ENCODE data around the gene C14orf132. TPM values are rescaled to one million over a fixed set of nuclear protein-coding genes. Genes with fewer than 3 reads are reported as not detected.

C14orf132 gene
- total and polyA plus RNA-seq, 9 donors, result 3.9 to 20.3 (median 7.7) TPM

DNA sequence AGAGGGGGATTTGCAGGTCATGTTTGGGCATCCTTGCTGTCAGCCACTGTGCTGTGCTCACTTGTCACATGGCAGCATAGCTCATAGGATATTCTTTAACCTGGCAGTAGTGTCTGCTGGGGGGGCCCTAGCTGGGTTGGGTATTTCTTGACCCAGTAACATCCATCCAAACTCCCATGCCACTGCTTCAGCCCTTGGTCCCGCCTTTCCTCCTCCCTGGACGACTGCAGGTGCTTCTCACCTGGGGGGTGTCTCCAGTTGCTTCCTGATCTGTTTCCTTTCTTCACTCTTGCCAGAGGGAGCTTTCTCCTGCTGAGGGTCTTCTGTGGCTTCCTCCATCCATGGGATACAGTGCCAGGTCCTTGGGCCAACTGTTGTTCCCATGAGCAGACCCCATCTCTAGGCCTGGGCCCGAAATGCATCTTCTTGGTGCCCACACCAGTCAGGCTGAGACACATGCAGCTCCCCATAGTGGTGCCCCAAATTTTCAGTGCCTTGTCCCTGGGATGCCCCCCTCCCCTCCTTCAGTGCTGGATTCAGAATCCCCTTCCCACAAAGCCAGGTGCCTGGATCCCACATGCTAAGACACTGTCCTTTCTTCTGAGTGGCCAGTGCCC lies 20.5 kb downstream of the C14orf132 start:
- no peak for TF ChIP-seq POLR2A (IDR thresholded peaks at IDR 0.05)
- TF ChIP-seq EP300 (IDR thresholded peaks at IDR 0.05), result no peak
- TF ChIP-seq, protein P1, sequence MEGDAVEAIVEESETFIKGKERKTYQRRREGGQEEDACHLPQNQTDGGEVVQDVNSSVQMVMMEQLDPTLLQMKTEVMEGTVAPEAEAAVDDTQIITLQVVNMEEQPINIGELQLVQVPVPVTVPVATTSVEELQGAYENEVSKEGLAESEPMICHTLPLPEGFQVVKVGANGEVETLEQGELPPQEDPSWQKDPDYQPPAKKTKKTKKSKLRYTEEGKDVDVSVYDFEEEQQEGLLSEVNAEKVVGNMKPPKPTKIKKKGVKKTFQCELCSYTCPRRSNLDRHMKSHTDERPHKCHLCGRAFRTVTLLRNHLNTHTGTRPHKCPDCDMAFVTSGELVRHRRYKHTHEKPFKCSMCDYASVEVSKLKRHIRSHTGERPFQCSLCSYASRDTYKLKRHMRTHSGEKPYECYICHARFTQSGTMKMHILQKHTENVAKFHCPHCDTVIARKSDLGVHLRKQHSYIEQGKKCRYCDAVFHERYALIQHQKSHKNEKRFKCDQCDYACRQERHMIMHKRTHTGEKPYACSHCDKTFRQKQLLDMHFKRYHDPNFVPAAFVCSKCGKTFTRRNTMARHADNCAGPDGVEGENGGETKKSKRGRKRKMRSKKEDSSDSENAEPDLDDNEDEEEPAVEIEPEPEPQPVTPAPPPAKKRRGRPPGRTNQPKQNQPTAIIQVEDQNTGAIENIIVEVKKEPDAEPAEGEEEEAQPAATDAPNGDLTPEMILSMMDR (IDR thresholded peaks at IDR 0.05), result no peak
- no peak overlapping the region for H3K27ac ChIP-seq
- no peaks in the 10 kb centered on the region for H3K36me3 ChIP-seq
- H3K27me3 ChIP-seq, result no peaks in the 10 kb centered on the region
- no peaks in the 10 kb centered on the region for H3K4me1 ChIP-seq (ENCODE audit: insufficient read depth)
- no peaks in the 10 kb centered on the region for H3K9me3 ChIP-seq
- intact Hi-C loops (cut with DNase I), result no loop called here
- peak in 1 of 5 donors; percentile 5 for DNase-seq
- H3K4me3 ChIP-seq, result no peak overlapping the region
- 88 to 89% (median 88%) methylated on average over 3 of the region's 3 CpGs for WGBS, 3 donors

GRCh38 chr14:96060186-96060933 lies 21.2 kb downstream of the C14orf132 start:
- H3K9me3 ChIP-seq, result no peaks in the 10 kb centered on the region
- DNase-seq, result no peak
- no peaks in the 10 kb centered on the region for H3K27me3 ChIP-seq
- TF ChIP-seq POLR2A (IDR thresholded peaks at IDR 0.05) (no peak), EP300 (IDR thresholded peaks at IDR 0.05) (no peak)
- TF ChIP-seq, protein P1 (IDR thresholded peaks at IDR 0.05), result no peak
- no peak overlapping the region for H3K27ac ChIP-seq
- no peaks in the 10 kb centered on the region for H3K4me1 ChIP-seq (ENCODE audit: insufficient read depth)
- 77 to 88% (median 86%) methylated on average over 7 of the region's 7 CpGs for WGBS, 3 donors
- intact Hi-C loops (cut with DNase I), result no loop called here
- no peaks in the 10 kb centered on the region for H3K36me3 ChIP-seq
- H3K4me3 ChIP-seq, result no peak overlapping the region

DNA sequence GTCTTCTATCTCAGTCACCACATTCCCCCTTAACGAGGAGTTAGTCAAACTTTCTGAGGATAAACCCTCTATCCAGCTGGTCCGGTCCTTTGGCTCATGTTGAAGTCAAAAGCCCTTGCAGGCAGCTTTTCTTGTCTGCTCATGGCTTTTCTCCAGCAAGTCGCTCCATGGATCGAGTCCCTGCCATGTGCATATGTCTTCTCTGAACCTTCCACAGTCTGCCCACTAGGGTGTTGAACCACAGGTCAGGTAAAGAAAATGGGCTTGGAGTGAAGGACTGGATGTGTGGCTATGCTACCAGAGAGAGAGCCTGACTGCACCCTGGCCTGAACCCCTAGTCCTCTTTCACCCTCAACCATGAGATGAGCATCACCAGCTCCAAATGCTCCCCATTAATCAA lies 22.8 kb downstream of the C14orf132 start:
- Histone ChIP-seq H3K4me1 (ENCODE audit: insufficient read depth) (no peaks in the 10 kb centered on the region), H3K9me3 (no peaks in the 10 kb centered on the region), H3K27ac (no peak overlapping the region), H3K36me3 (no peaks in the 10 kb centered on the region), H3K27me3 (no peaks in the 10 kb centered on the region), H3K4me3 (no peak overlapping the region)
- DNase-seq, result no peak
- intact Hi-C loops (cut with DNase I), result no loop called here
- TF ChIP-seq EP300 (IDR thresholded peaks at IDR 0.05) (no peak), POLR2A (IDR thresholded peaks at IDR 0.05) (no peak)
- TF ChIP-seq, protein P1 (IDR thresholded peaks at IDR 0.05), result no peak
- WGBS, 3 donors, result 84 to 87% (median 85%) methylated on average over 4 of the region's 4 CpGs

DNA sequence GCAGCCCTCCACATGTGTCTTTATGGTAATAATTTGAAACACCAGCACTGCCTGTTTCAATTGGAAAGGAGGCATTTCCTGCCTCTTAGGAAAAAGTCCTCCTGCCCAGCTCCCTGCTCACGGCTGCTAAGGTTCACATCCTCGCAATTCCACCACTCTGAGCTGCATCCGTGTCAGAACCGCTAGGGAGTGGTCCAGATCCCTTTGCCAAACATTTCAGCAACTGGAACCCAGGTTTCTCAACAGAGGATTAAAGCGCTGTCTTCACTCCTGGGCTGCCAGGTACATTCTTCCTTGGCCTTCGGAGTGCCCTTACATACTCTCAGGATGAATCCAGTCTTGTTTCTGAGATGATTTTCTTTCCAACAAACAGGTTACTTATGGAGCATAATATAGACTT lies 23.3 kb downstream of the C14orf132 start:
- WGBS, 3 donors, result 89 to 92% (median 92%) methylated on average over 6 of the region's 6 CpGs
- Histone ChIP-seq H3K4me3 (no peak overlapping the region), H3K36me3 (no peaks in the 10 kb centered on the region), H3K27ac (no peak overlapping the region), H3K4me1 (ENCODE audit: insufficient read depth) (no peaks in the 10 kb centered on the region), H3K9me3 (no peaks in the 10 kb centered on the region), H3K27me3 (no peaks in the 10 kb centered on the region)
- peak in 1 of 5 donors; percentile 3 for DNase-seq
- intact Hi-C loops (cut with DNase I), result no loop called here
- TF ChIP-seq EP300 (IDR thresholded peaks at IDR 0.05) (no peak), POLR2A (IDR thresholded peaks at IDR 0.05) (no peak)
- TF ChIP-seq, protein P1 (IDR thresholded peaks at IDR 0.05), result no peak
